ENCODE results near the gene MYH11.

Gene MYH11

GRCh38 chr16:15778999-15779614 is 77.7 kb downstream of the MYH11 start:
- TF ChIP-seq CTCF (IDR thresholded peaks at IDR 0.05; ENCODE audit: borderline replicate concordance, insufficient read depth, low read depth, low read length): no peak
- no peak overlapping the region for H3K4me3 ChIP-seq (ENCODE audit: low read depth, low read length)

- TF ChIP-seq CTCF (IDR thresholded peaks at IDR 0.05; ENCODE audit: borderline replicate concordance, insufficient read depth, low read depth, low read length): no peak
- H3K4me3 ChIP-seq (ENCODE audit: low read depth, low read length): no peak overlapping the region
Measured at GRCh38 chr16:15778204-15778743, 78.6 kb downstream of the MYH11 start.

- no peak overlapping the region for H3K4me3 ChIP-seq (ENCODE audit: low read depth, low read length)
- TF ChIP-seq CTCF (IDR thresholded peaks at IDR 0.05; ENCODE audit: borderline replicate concordance, insufficient read depth, low read depth, low read length): peak; percentile 62
Measured at GRCh38 chr16:15777533-15778203, 79.2 kb downstream of the MYH11 start.

GRCh38 chr16:15776572-15776971 is 80.3 kb downstream of the MYH11 start:
- no peak overlapping the region for H3K4me3 ChIP-seq (ENCODE audit: low read depth, low read length)
- no peak for TF ChIP-seq CTCF (IDR thresholded peaks at IDR 0.05; ENCODE audit: borderline replicate concordance, insufficient read depth, low read depth, low read length)

- no peak for TF ChIP-seq CTCF (IDR thresholded peaks at IDR 0.05; ENCODE audit: borderline replicate concordance, insufficient read depth, low read depth, low read length)
- no peak overlapping the region for H3K4me3 ChIP-seq (ENCODE audit: low read depth, low read length)
Measured at GRCh38 chr16:15775663-15776304, 81.0 kb downstream of the MYH11 start.

- no peak for TF ChIP-seq CTCF (IDR thresholded peaks at IDR 0.05; ENCODE audit: borderline replicate concordance, insufficient read depth, low read depth, low read length)
- H3K4me3 ChIP-seq (ENCODE audit: low read depth, low read length): no peak overlapping the region
Measured at GRCh38 chr16:15775209-15775608, 81.6 kb downstream of the MYH11 start.

All from GM12875 (cell line).